HG03039 (cell line): ENCODE results near the gene IFT80.
"Not testable (repeated sequence)": the region's sequence is repeated elsewhere in the genome, so short reads cannot be mapped to it uniquely, and the experiment has no call there.

Experiments used
- ATAC-seq: cut with Tn5 transposase; IDR thresholded peaks from one replicate; pipeline ENCODE4 v1.9.1; 2021; ENCODE audit warnings: mild to moderate bottlenecking, moderate library complexity; ENCODE audit not compliant: unreplicated experiment

IFT80 gene

GRCh38 chr3:160286231-160286630 is 112.8 kb downstream of the IFT80 start:
- ATAC-seq = no peak

GRCh38 chr3:160280836-160281235 is 118.2 kb downstream of the IFT80 start:
- ATAC-seq = no peak

GRCh38 chr3:160279657-160280056 is 119.4 kb downstream of the IFT80 start:
- no peak for ATAC-seq

GRCh38 chr3:160278210-160278609 is 120.8 kb downstream of the IFT80 start:
- ATAC-seq = no peak

GRCh38 chr3:160265088-160265487 is 133.9 kb downstream of the IFT80 start:
- ATAC-seq = no peak

GRCh38 chr3:160260587-160261270 is 138.3 kb downstream of the IFT80 start:
- ATAC-seq = no peak

- ATAC-seq = no peak
Observed at GRCh38 chr3:160259589-160259988, 139.4 kb downstream of the IFT80 start.

- ATAC-seq = no peak
Observed at GRCh38 chr3:160257606-160258005, 141.4 kb downstream of the IFT80 start.

GRCh38 chr3:160253298-160253697 is 145.7 kb downstream of the IFT80 start:
- ATAC-seq = no peak

GRCh38 chr3:160247766-160248165 is 151.3 kb downstream of the IFT80 start:
- ATAC-seq = no peak

- ATAC-seq = no peak
Observed at GRCh38 chr3:160245261-160245800, 153.7 kb downstream of the IFT80 start.

- not testable (repeated sequence) for ATAC-seq
Observed at GRCh38 chr3:160240719-160241118, 158.3 kb downstream of the IFT80 start.

GRCh38 chr3:160232014-160232413 is 167.0 kb downstream of the IFT80 start:
- ATAC-seq = no peak

- ATAC-seq = no peak
Observed at GRCh38 chr3:160227419-160227818, 171.6 kb downstream of the IFT80 start.

- ATAC-seq = peak; percentile 17
Observed at GRCh38 chr3:160226026-160226907, 172.8 kb downstream of the IFT80 start.

GRCh38 chr3:160225176-160226025 is 173.6 kb downstream of the IFT80 start, which contains the start of gene C3orf80:
TSS of gene C3orf80 (plus strand) at chr3:160225422. CDS start at chr3:160225636, 214 bp downstream.
- ATAC-seq = peak; percentile 65

GRCh38 chr3:160224811-160225175 is 174.2 kb downstream of the IFT80 start:
- no peak for ATAC-seq

GRCh38 chr3:160224256-160224655 is 174.8 kb downstream of the IFT80 start:
- no peak for ATAC-seq

- ATAC-seq = no peak
Observed at GRCh38 chr3:160221019-160221418, 178.0 kb downstream of the IFT80 start.

- ATAC-seq = no peak
Observed at GRCh38 chr3:160220038-160220437, 179.0 kb downstream of the IFT80 start.

GRCh38 chr3:160218136-160218535 is 180.9 kb downstream of the IFT80 start:
- ATAC-seq = no peak
